Measurements from ENCODE around the gene UPP2. TPM values are rescaled to one million over a fixed set of nuclear protein-coding genes. Genes with fewer than 3 reads are reported as not detected.

Gene UPP2
- total RNA-seq, 1 experiment from 2014 or later = not detected

DNA sequence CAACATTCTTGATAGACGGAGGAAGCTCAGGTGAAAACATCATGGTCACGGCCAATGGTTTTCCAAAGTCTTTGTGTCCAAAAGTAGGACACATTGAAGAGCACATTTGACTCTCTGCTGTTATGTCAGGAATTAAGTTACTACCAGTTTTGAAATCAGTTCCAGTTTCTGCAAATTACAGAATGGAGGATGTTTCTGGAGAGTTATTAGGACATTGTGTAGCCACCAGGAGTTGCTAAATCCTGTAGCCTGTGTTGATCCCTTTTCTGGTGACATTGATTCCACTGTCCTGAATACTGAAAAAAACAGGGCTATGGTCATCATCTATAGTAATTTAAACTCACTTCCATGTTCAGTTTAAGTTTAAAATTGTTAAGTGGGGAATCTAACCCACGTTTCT lies 15.3 kb downstream of the UPP2 start:
- in situ Hi-C loops (cut with HindIII; ENCODE audit: low pct_unique_long_range_greater_than_20kb, low sequenced_read_pairs) = no loop called here
- no TSS peak for BruUV-seq (replicated peaks)

DNA sequence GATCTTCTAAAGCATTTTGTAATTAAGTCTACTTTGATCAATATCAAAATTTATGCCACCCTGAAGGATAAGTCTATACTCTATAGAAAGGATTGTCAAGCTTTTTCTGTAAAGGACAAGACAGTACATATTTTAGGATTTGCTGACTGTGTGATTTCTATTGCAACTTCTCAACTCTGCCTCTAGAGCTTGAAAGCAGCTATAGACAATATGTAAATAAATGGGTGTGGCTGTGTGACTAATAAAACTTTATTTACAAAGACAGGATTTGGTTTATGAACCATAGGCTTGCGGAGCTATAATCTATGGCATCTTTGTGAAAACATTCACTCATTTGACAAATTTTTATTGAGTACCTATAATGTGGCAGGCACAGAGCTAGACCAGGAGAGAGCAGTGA lies 18.4 kb downstream of the UPP2 start:
- no peak for ATAC-seq
- TF ChIP-seq SIN3A (IDR thresholded peaks at IDR 0.05; ENCODE audit: borderline replicate concordance, insufficient read depth, low read depth, low read length) (no peak), TCF7L2 (IDR thresholded peaks at IDR 0.05; ENCODE audit: low read depth, low read length) (no peak), POLR2AphosphoS5 (IDR thresholded peaks at IDR 0.05; ENCODE audit: low read depth, low read length) (no peak)
- TF ChIP-seq, protein P1, sequence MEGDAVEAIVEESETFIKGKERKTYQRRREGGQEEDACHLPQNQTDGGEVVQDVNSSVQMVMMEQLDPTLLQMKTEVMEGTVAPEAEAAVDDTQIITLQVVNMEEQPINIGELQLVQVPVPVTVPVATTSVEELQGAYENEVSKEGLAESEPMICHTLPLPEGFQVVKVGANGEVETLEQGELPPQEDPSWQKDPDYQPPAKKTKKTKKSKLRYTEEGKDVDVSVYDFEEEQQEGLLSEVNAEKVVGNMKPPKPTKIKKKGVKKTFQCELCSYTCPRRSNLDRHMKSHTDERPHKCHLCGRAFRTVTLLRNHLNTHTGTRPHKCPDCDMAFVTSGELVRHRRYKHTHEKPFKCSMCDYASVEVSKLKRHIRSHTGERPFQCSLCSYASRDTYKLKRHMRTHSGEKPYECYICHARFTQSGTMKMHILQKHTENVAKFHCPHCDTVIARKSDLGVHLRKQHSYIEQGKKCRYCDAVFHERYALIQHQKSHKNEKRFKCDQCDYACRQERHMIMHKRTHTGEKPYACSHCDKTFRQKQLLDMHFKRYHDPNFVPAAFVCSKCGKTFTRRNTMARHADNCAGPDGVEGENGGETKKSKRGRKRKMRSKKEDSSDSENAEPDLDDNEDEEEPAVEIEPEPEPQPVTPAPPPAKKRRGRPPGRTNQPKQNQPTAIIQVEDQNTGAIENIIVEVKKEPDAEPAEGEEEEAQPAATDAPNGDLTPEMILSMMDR (IDR thresholded peaks at IDR 0.05) = no peak
- TF ChIP-seq, protein P2, sequence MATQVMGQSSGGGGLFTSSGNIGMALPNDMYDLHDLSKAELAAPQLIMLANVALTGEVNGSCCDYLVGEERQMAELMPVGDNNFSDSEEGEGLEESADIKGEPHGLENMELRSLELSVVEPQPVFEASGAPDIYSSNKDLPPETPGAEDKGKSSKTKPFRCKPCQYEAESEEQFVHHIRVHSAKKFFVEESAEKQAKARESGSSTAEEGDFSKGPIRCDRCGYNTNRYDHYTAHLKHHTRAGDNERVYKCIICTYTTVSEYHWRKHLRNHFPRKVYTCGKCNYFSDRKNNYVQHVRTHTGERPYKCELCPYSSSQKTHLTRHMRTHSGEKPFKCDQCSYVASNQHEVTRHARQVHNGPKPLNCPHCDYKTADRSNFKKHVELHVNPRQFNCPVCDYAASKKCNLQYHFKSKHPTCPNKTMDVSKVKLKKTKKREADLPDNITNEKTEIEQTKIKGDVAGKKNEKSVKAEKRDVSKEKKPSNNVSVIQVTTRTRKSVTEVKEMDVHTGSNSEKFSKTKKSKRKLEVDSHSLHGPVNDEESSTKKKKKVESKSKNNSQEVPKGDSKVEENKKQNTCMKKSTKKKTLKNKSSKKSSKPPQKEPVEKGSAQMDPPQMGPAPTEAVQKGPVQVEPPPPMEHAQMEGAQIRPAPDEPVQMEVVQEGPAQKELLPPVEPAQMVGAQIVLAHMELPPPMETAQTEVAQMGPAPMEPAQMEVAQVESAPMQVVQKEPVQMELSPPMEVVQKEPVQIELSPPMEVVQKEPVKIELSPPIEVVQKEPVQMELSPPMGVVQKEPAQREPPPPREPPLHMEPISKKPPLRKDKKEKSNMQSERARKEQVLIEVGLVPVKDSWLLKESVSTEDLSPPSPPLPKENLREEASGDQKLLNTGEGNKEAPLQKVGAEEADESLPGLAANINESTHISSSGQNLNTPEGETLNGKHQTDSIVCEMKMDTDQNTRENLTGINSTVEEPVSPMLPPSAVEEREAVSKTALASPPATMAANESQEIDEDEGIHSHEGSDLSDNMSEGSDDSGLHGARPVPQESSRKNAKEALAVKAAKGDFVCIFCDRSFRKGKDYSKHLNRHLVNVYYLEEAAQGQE (IDR thresholded peaks at IDR 0.05; ENCODE audit: insufficient read depth in 1 of 2, low read depth in 2 of 2, low read length in 1 of 2) = no peak
- Histone ChIP-seq H3K4me1 (ENCODE audit: control insufficient read depth, insufficient read depth, low read length) (no peaks in the 10 kb centered on the region), H3K9me3 (ENCODE audit: control insufficient read depth, insufficient read depth, low read depth, low read length) (no peaks in the 10 kb centered on the region), H3K4me3 (ENCODE audit: low read depth in 2 of 2, low read length in 2 of 2) (no peak overlapping the region), H3K27ac (ENCODE audit: low read length) (no peak overlapping the region), H3K36me3 (ENCODE audit: control insufficient read depth, insufficient read depth, low read length) (no peaks in the 10 kb centered on the region), H3K27me3 (ENCODE audit: control insufficient read depth, insufficient read depth, low read length) (peaks cover 5% of the 10 kb centered on the region; the same call in 1 of the 2 replicates)
- ChIA-PET POLR2A (no interaction called here), CTCF (no interaction called here)
- intact Hi-C loops (cut with micrococcal nuclease; ENCODE audit: unreplicated experiment) (no loop called here), in situ Hi-C loops (cut with HindIII; ENCODE audit: low pct_unique_long_range_greater_than_20kb, low sequenced_read_pairs) (no loop called here)
- DNase-seq (ENCODE audit: low read depth, low spot score) = no peak
- no TSS peak for BruUV-seq (replicated peaks)

More for the DNA sequence above, 15.3 kb downstream of the UPP2 start:
- TF ChIP-seq, protein P2 (IDR thresholded peaks at IDR 0.05; ENCODE audit: insufficient read depth in 1 of 2, low read depth in 2 of 2, low read length in 1 of 2) = no peak
- TF ChIP-seq POLR2AphosphoS5 (IDR thresholded peaks at IDR 0.05; ENCODE audit: low read depth, low read length) = no peak
- TF ChIP-seq, protein P1 (IDR thresholded peaks at IDR 0.05) = no peak
- no peak for TF ChIP-seq SIN3A (IDR thresholded peaks at IDR 0.05; ENCODE audit: borderline replicate concordance, insufficient read depth, low read depth, low read length)
- no peak for TF ChIP-seq TCF7L2 (IDR thresholded peaks at IDR 0.05; ENCODE audit: low read depth, low read length)
- Histone ChIP-seq H3K9me3 (ENCODE audit: control insufficient read depth, insufficient read depth, low read depth, low read length) (no peaks in the 10 kb centered on the region), H3K27ac (ENCODE audit: low read length) (no peak overlapping the region), H3K36me3 (ENCODE audit: control insufficient read depth, insufficient read depth, low read length) (no peaks in the 10 kb centered on the region), H3K4me3 (ENCODE audit: low read depth in 2 of 2, low read length in 2 of 2) (no peak overlapping the region), H3K4me1 (ENCODE audit: control insufficient read depth, insufficient read depth, low read length) (no peaks in the 10 kb centered on the region), H3K27me3 (ENCODE audit: control insufficient read depth, insufficient read depth, low read length) (peaks cover 6% of the 10 kb centered on the region)
- ATAC-seq (no peak), DNase-seq (ENCODE audit: low read depth, low spot score) (no peak)
- ChIA-PET CTCF (no interaction called here), POLR2A (no interaction called here)
- intact Hi-C loops (cut with micrococcal nuclease; ENCODE audit: unreplicated experiment) = no loop called here
